ENCODE results near the gene MORN5. TPM values are rescaled to one million over a fixed set of nuclear protein-coding genes. Genes with fewer than 3 reads are reported as not detected.

MORN5 gene
- total RNA-seq, 1 donor from 2014 or later, result not detected

GRCh38 chr9:122127396-122127798 lies 32.3 kb upstream of the MORN5 start:
- intact Hi-C loops (cut with micrococcal nuclease), result no loop called here
- no peaks in the 10 kb centered on the region for H3K36me3 Mint-ChIP-seq (ENCODE audit: low read depth)
- DNase-seq (no peak), ATAC-seq (ENCODE audit: low read depth) (no peak)
- ChIA-PET CTCF (interaction anchor here (1.7 to 8.5 kb wide), 3 partner anchors 29 to 225 kb away, joined by 4 to 84 read pairs (median 8); no protein-coding TSS in a partner anchor), POLR2A (no interaction called here)
- H3K4me3 Mint-ChIP-seq, result no peak overlapping the region
- H3K9me3 Mint-ChIP-seq, result no peaks in the 10 kb centered on the region
- H3K27me3 Mint-ChIP-seq, result peaks cover 54% of the 10 kb centered on the region
- TF ChIP-seq CTCF (IDR thresholded peaks at IDR 0.05), result no peak
- peaks cover 13% of the 10 kb centered on the region for H3K4me1 Mint-ChIP-seq
- no peak overlapping the region for H3K27ac Mint-ChIP-seq

DNA sequence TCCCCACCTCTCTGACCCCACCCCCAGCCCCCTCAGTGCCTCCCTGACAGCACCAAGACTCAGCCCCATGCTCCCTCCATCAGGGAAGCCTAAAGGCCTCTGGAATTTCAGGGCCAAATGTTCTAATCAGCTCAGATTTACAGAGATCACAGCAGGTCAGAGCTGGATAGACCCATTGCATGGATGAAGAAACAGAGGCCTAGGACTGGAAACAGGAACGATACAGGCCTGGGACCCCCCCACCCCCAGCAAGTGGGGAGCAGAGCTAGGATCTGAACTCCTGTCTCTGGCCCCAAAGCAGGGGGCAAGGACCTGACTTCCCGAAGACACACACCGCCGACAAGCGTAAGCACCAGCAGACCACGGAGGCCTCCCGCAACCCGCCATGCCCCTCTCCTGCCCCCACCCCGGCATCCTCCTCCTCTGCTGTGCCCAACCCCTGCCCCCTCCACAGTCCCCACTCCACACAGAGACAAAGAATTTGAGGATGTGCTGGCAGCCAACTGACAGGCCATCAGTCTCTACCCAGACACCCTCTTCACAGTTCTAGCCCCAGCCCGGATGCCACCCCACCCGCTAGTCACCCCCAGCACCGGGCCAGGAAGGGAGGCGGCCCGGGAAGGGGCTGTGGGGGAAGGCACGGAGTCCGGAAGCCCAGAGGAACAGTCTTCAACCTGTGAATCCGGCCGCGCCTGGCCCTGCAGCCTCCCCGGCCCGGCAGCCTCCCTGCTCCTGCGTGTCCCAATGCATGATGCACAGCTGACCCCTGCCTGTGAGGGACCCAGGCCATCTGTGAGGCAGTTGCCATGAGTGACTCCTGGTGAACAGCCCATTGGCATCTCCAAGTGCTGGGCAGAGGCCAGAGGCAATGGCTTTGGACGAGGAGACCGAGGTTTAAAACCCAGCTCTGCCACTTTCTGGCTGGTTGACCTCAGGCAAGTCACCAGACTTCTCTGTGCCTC lies 31.4 kb upstream of the MORN5 start:
- ATAC-seq (ENCODE audit: low read depth), result no peak
- H3K4me1 Mint-ChIP-seq, result peaks cover 13% of the 10 kb centered on the region
- DNase-seq, result no peak
- intact Hi-C loops (cut with micrococcal nuclease), result no loop called here
- no peak overlapping the region for H3K4me3 Mint-ChIP-seq
- H3K9me3 Mint-ChIP-seq, result no peaks in the 10 kb centered on the region
- no peak for TF ChIP-seq CTCF (IDR thresholded peaks at IDR 0.05)
- CTCF ChIA-PET, result interaction anchor here (1.7 to 1.8 kb wide), 2 partner anchors 222 to 225 kb away, joined by 4 to 8 read pairs; no protein-coding TSS in a partner anchor
- peaks cover 50% of the 10 kb centered on the region for H3K27me3 Mint-ChIP-seq
- no peaks in the 10 kb centered on the region for H3K36me3 Mint-ChIP-seq (ENCODE audit: low read depth)
- no peak overlapping the region for H3K27ac Mint-ChIP-seq
- POLR2A ChIA-PET, result no interaction called here

DNA sequence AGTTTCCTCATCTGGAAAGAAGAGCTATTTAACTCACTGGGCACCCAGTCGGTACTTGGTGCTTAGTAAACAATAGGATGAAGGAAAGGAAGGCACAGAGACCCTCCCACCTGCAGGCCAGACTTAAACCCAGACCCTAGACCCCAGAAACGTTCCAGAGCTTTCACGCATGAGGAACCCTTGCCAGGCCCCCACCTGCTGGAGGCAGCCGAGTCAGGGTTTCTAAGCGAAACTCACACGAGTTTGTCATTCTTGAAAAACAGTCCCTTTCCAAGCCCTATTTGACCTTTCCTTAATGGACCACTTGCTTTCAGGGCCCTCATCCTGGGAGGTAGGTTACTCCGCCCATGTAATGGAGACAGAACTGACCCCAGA lies 30.8 kb upstream of the MORN5 start:
- no peak for TF ChIP-seq CTCF (IDR thresholded peaks at IDR 0.05)
- DNase-seq (no peak), ATAC-seq (ENCODE audit: low read depth) (no peak)
- Mint-ChIP-seq H3K27ac (no peak overlapping the region), H3K36me3 (ENCODE audit: low read depth) (no peaks in the 10 kb centered on the region), H3K27me3 (peaks cover 49% of the 10 kb centered on the region), H3K4me3 (no peak overlapping the region), H3K4me1 (peaks cover 13% of the 10 kb centered on the region), H3K9me3 (no peaks in the 10 kb centered on the region)
- intact Hi-C loops (cut with micrococcal nuclease), result no loop called here
- POLR2A ChIA-PET, result no interaction called here
- CTCF ChIA-PET, result interaction anchor here (1.0 kb wide), 1 partner anchor 221 kb away, joined by 3 read pairs; no protein-coding TSS in a partner anchor

GRCh38 chr9:122129969-122130368 lies 29.7 kb upstream of the MORN5 start:
- peaks cover 13% of the 10 kb centered on the region for H3K4me1 Mint-ChIP-seq
- no peak overlapping the region for H3K4me3 Mint-ChIP-seq
- H3K9me3 Mint-ChIP-seq, result no peaks in the 10 kb centered on the region
- ATAC-seq (ENCODE audit: low read depth), result no peak
- no peak for TF ChIP-seq CTCF (IDR thresholded peaks at IDR 0.05)
- intact Hi-C loops (cut with micrococcal nuclease), result no loop called here
- H3K27ac Mint-ChIP-seq, result no peak overlapping the region
- CTCF ChIA-PET, result interaction anchor here (1.0 kb wide), 1 partner anchor 220 kb away, joined by 3 read pairs; no protein-coding TSS in a partner anchor
- DNase-seq, result no peak
- POLR2A ChIA-PET, result no interaction called here
- peaks cover 39% of the 10 kb centered on the region for H3K27me3 Mint-ChIP-seq
- H3K36me3 Mint-ChIP-seq (ENCODE audit: low read depth), result no peaks in the 10 kb centered on the region

DNA sequence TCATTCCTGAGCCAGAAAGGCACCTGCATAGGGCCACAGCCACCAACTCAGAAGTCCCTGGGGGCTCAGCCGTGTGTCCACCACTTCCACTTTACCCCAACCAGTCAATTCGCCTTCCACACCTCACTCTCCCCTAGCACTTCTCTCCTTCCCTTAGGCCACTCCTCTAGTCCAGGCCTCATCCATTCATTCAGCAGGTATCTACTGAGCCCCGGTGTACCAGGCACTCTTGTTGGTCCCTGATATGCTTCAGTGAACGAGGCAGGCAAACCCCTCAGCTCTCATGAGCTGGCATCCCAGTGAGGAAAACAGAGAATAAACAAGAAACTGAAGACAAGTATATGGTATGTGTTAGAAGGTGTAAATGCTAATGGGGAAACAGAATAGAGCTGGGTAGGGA lies 28.9 kb upstream of the MORN5 start:
- peaks cover 9% of the 10 kb centered on the region for H3K4me1 Mint-ChIP-seq
- H3K27me3 Mint-ChIP-seq, result peaks cover 31% of the 10 kb centered on the region
- DNase-seq, result no peak
- no peak overlapping the region for H3K27ac Mint-ChIP-seq
- POLR2A ChIA-PET, result no interaction called here
- CTCF ChIA-PET, result no interaction called here
- no peak for ATAC-seq (ENCODE audit: low read depth)
- no peak overlapping the region for H3K4me3 Mint-ChIP-seq
- no peaks in the 10 kb centered on the region for H3K36me3 Mint-ChIP-seq (ENCODE audit: low read depth)
- TF ChIP-seq CTCF (IDR thresholded peaks at IDR 0.05), result no peak
- intact Hi-C loops (cut with micrococcal nuclease), result no loop called here
- H3K9me3 Mint-ChIP-seq, result no peaks in the 10 kb centered on the region

Data from activated B cell treated with CpG ODN at 0.5 μM for 24 hours (primary cell).